ENCODE measurements around the gene CDT1. TPM values are rescaled to one million over a fixed set of nuclear protein-coding genes. Genes with fewer than 3 reads are reported as not detected.
A peak's percentile ranks its signal among the peaks of the same experiment; 100 is the strongest.

CDT1 gene
- total and polyA plus RNA-seq, 2 experiments from 2014 or later: 5.1 to 5.2 TPM

GRCh38 chr16:88856828-88857727 lies 53.5 kb downstream of the CDT1 start, which contains the start of the genes GALNS and TRAPPC2L:
Gene GALNS (minus strand): TSS chr16:88856947. CDS start chr16:88856877, 70 bp downstream.
Gene TRAPPC2L (plus strand): TSS chr16:88857127. CDS start chr16:88857151, 24 bp downstream.
- Histone ChIP-seq H3K79me2 (peaks cover 27% of the 10 kb centered on the region), H3K36me3 (replicated peaks; ENCODE audit: insufficient read depth, low read depth) (no peaks in the 10 kb centered on the region), H3K27ac (peak within 1 kb of the TSS; percentile 80), H3K27me3 (no peaks in the 10 kb centered on the region), H3K4me2 (peak within 1 kb of the TSS; percentile 98), H4K20me1 (ENCODE audit: insufficient read depth, poor library complexity, severe bottlenecking) (peaks cover 3% of the 10 kb centered on the region), H3K4me3 (peak within 1 kb of the TSS; percentile 68), H3K9me3 (ENCODE audit: low read depth) (no peaks in the 10 kb centered on the region), H3K9me2 (replicated peaks; ENCODE audit: insufficient read depth) (no peaks in the 10 kb centered on the region), H2AFZ (peak within 1 kb of the TSS; percentile 57), H3K4me1 (ENCODE audit: insufficient read depth) (peaks cover 11% of the 10 kb centered on the region)
- peak; percentile 100 for DNase-seq (ENCODE audit: low spot score)
- WGBS (ENCODE audit: low lambda C conversion rate, missing lambda C conversion rate): 2% methylated on average over 45 of the region's 87 CpGs
- TF ChIP-seq CTCF (IDR thresholded peaks at IDR 0.05; ENCODE audit: poor library complexity): no peak
- TF ChIP-seq EZH2phosphoT487 (IDR thresholded peaks at IDR 0.05; ENCODE audit: low read depth, severe bottlenecking, unreplicated experiment): no peak
- no peak for TF ChIP-seq EZH2 (IDR thresholded peaks at IDR 0.05; ENCODE audit: borderline replicate concordance)

GRCh38 chr16:88857728-88858339 lies 54.2 kb downstream of the CDT1 start:
- Histone ChIP-seq H3K4me2 (peak overlapping the region; percentile 93), H3K79me2 (peaks cover 27% of the 10 kb centered on the region), H2AFZ (peak overlapping the region; percentile 57), H3K9me3 (ENCODE audit: low read depth) (no peaks in the 10 kb centered on the region), H3K9me2 (replicated peaks; ENCODE audit: insufficient read depth) (no peaks in the 10 kb centered on the region), H4K20me1 (ENCODE audit: insufficient read depth, poor library complexity, severe bottlenecking) (peaks cover 3% of the 10 kb centered on the region), H3K4me1 (ENCODE audit: insufficient read depth) (peaks cover 11% of the 10 kb centered on the region), H3K36me3 (replicated peaks; ENCODE audit: insufficient read depth, low read depth) (no peaks in the 10 kb centered on the region), H3K27ac (peak overlapping the region; percentile 80), H3K4me3 (peak overlapping the region; percentile 68), H3K27me3 (no peaks in the 10 kb centered on the region)
- 18% methylated on average over 12 of the region's 12 CpGs for WGBS (ENCODE audit: low lambda C conversion rate, missing lambda C conversion rate)
- DNase-seq (ENCODE audit: low spot score): peak; percentile 92
- TF ChIP-seq CTCF (IDR thresholded peaks at IDR 0.05; ENCODE audit: poor library complexity): peak; percentile 72
- TF ChIP-seq EZH2phosphoT487 (IDR thresholded peaks at IDR 0.05; ENCODE audit: low read depth, severe bottlenecking, unreplicated experiment): no peak
- no peak for TF ChIP-seq EZH2 (IDR thresholded peaks at IDR 0.05; ENCODE audit: borderline replicate concordance)

Other genes with a start within 250 kb of the CDT1 start
- 8.1 and 16.8 TPM in 2 replicates for gene ZC3H18, start 233.4 kb upstream of the CDT1 start, total RNA-seq
- gene ZC3H18, start 233.4 kb upstream of the CDT1 start, polyA plus RNA-seq: 30.7 and 37.1 TPM in 2 replicates
- 0.40 TPM in 1 of 2 replicates, not detected in the other for gene IL17C, start 165.2 kb upstream of the CDT1 start, total RNA-seq
- gene IL17C, start 165.2 kb upstream of the CDT1 start, polyA plus RNA-seq: 0.57 and 0.79 TPM in 2 replicates
- 196 and 255 TPM in 2 replicates for gene CYBA, start 152.7 kb upstream of the CDT1 start, total RNA-seq
- 419 and 516 TPM in 2 replicates for gene CYBA, start 152.7 kb upstream of the CDT1 start, polyA plus RNA-seq
- 71.9 and 78.6 TPM in 2 replicates for gene MVD, start 140.7 kb upstream of the CDT1 start, total RNA-seq
- gene MVD, start 140.7 kb upstream of the CDT1 start, polyA plus RNA-seq: 142 and 152 TPM in 2 replicates
- 1.7 and 2.5 TPM in 2 replicates for gene SNAI3, start 117.3 kb upstream of the CDT1 start, total RNA-seq
- 4.1 and 5.0 TPM in 2 replicates for gene SNAI3, start 117.3 kb upstream of the CDT1 start, polyA plus RNA-seq
- gene RNF166, start 97.4 kb upstream of the CDT1 start, total RNA-seq: 10.1 and 14.0 TPM in 2 replicates
- gene RNF166, start 97.4 kb upstream of the CDT1 start, polyA plus RNA-seq: 14.3 and 16.8 TPM in 2 replicates
- gene CTU2, start 97.3 kb upstream of the CDT1 start, total RNA-seq: 5.9 and 8.9 TPM in 2 replicates
- gene CTU2, start 97.3 kb upstream of the CDT1 start, polyA plus RNA-seq: 19.5 and 21.2 TPM in 2 replicates
- gene PIEZO1, start 18.6 kb upstream of the CDT1 start, total RNA-seq: 47.0 and 77.0 TPM in 2 replicates
- gene PIEZO1, start 18.6 kb upstream of the CDT1 start, polyA plus RNA-seq: 70.6 and 87.9 TPM in 2 replicates
- 101 and 119 TPM in 2 replicates for gene APRT, start 8.1 kb downstream of the CDT1 start, total RNA-seq
- 237 and 273 TPM in 2 replicates for gene APRT, start 8.1 kb downstream of the CDT1 start, polyA plus RNA-seq
- 19.6 and 22.4 TPM in 2 replicates for gene GALNS, start 53.2 kb downstream of the CDT1 start, total RNA-seq
- gene GALNS, start 53.2 kb downstream of the CDT1 start, polyA plus RNA-seq: 38.9 and 53.5 TPM in 2 replicates
- gene TRAPPC2L, start 53.3 kb downstream of the CDT1 start, total RNA-seq: 58.7 and 70.8 TPM in 2 replicates
- 191 and 215 TPM in 2 replicates for gene TRAPPC2L, start 53.3 kb downstream of the CDT1 start, polyA plus RNA-seq
- gene PABPN1L, start 62.9 kb downstream of the CDT1 start, total RNA-seq: not detected in 2 replicates
- not detected in 2 replicates for gene PABPN1L, start 62.9 kb downstream of the CDT1 start, polyA plus RNA-seq
- 0.07 TPM in 1 of 2 replicates, not detected in the other for gene CBFA2T3, start 173.4 kb downstream of the CDT1 start, total RNA-seq
- gene CBFA2T3, start 173.4 kb downstream of the CDT1 start, polyA plus RNA-seq: 1.1 and 1.5 TPM in 2 replicates